ENCODE results near the gene VAPA. TPM values are rescaled to one million over a fixed set of nuclear protein-coding genes. Genes with fewer than 3 reads are reported as not detected.

Gene VAPA
- total RNA-seq, 1 donor, result 436 TPM

GRCh38 chr18:9994701-9995235 is 81.0 kb downstream of the VAPA start:
- TF ChIP-seq CTCF (IDR thresholded peaks at IDR 0.05; ENCODE audit: insufficient read depth, low read length), result no peak
- H3K4me3 ChIP-seq (ENCODE audit: low read depth, low read length), result no peak overlapping the region
- DNase-seq (ENCODE audit: low read depth), result no peak

GRCh38 chr18:9995631-9996030 is 81.8 kb downstream of the VAPA start:
- DNase-seq (ENCODE audit: low read depth), result no peak
- no peak for TF ChIP-seq CTCF (IDR thresholded peaks at IDR 0.05; ENCODE audit: insufficient read depth, low read length)
- no peak overlapping the region for H3K4me3 ChIP-seq (ENCODE audit: low read depth, low read length)

GRCh38 chr18:9996094-9996493 is 82.3 kb downstream of the VAPA start:
- no peak for DNase-seq (ENCODE audit: low read depth)
- H3K4me3 ChIP-seq (ENCODE audit: low read depth, low read length), result no peak overlapping the region
- TF ChIP-seq CTCF (IDR thresholded peaks at IDR 0.05; ENCODE audit: insufficient read depth, low read length), result no peak

- DNase-seq (ENCODE audit: low read depth), result no peak
- no peak for TF ChIP-seq CTCF (IDR thresholded peaks at IDR 0.05; ENCODE audit: insufficient read depth, low read length)
- H3K4me3 ChIP-seq (ENCODE audit: low read depth, low read length), result no peak overlapping the region
Measured at GRCh38 chr18:9997711-9998110, 83.9 kb downstream of the VAPA start.

GRCh38 chr18:9998330-9998729 is 84.5 kb downstream of the VAPA start:
- no peak overlapping the region for H3K4me3 ChIP-seq (ENCODE audit: low read depth, low read length)
- DNase-seq (ENCODE audit: low read depth), result no peak
- no peak for TF ChIP-seq CTCF (IDR thresholded peaks at IDR 0.05; ENCODE audit: insufficient read depth, low read length)

- no peak overlapping the region for H3K4me3 ChIP-seq (ENCODE audit: low read depth, low read length)
- no peak for TF ChIP-seq CTCF (IDR thresholded peaks at IDR 0.05; ENCODE audit: insufficient read depth, low read length)
- no peak for DNase-seq (ENCODE audit: low read depth)
Measured at GRCh38 chr18:10002280-10002679, 88.5 kb downstream of the VAPA start.

GRCh38 chr18:10003281-10003680 is 89.5 kb downstream of the VAPA start:
- no peak overlapping the region for H3K4me3 ChIP-seq (ENCODE audit: low read depth, low read length)
- no peak for DNase-seq (ENCODE audit: low read depth)
- no peak for TF ChIP-seq CTCF (IDR thresholded peaks at IDR 0.05; ENCODE audit: insufficient read depth, low read length)

Measured in fibroblast of the aortic adventitia (primary cell).